ENCODE data around the gene TMEM98.
"Not testable (repeated sequence)": the region's sequence is repeated elsewhere in the genome, so short reads cannot be mapped to it uniquely, and the experiment has no call there.

The TMEM98 gene

GRCh38 chr17:32944248-32945020 lies 16.5 kb downstream of the TMEM98 start:
- DNase-seq = no peak

- DNase-seq = no peak
These were observed 18.6 kb downstream of the TMEM98 start for GRCh38 chr17:32946375-32947135.

GRCh38 chr17:32947736-32948135 lies 19.8 kb downstream of the TMEM98 start:
- DNase-seq = no peak

GRCh38 chr17:32949181-32949580 lies 21.2 kb downstream of the TMEM98 start:
- DNase-seq = no peak

- DNase-seq = not testable (repeated sequence)
These were observed 24.5 kb downstream of the TMEM98 start for GRCh38 chr17:32952491-32952890.

GRCh38 chr17:32953045-32953444 lies 25.1 kb downstream of the TMEM98 start:
- no peak for DNase-seq

GRCh38 chr17:32953857-32954256 lies 25.9 kb downstream of the TMEM98 start:
- no peak for DNase-seq

- no peak for DNase-seq
These were observed 26.5 kb downstream of the TMEM98 start for GRCh38 chr17:32954477-32954876.

GRCh38 chr17:32955155-32955554 lies 27.2 kb downstream of the TMEM98 start:
- no peak for DNase-seq

GRCh38 chr17:32956240-32956970 lies 28.5 kb downstream of the TMEM98 start:
- no peak for DNase-seq

- no peak for DNase-seq
These were observed 30.5 kb downstream of the TMEM98 start for GRCh38 chr17:32958418-32958817.

GRCh38 chr17:32960815-32961214 lies 32.9 kb downstream of the TMEM98 start:
- no peak for DNase-seq

- DNase-seq = no peak
These were observed 34.4 kb downstream of the TMEM98 start for GRCh38 chr17:32962320-32962711.

GRCh38 chr17:32964541-32964940 lies 36.6 kb downstream of the TMEM98 start:
- no peak for DNase-seq

GRCh38 chr17:32969231-32969630 lies 41.3 kb downstream of the TMEM98 start:
- not testable (repeated sequence) for DNase-seq

- no peak for DNase-seq
These were observed 42.3 kb downstream of the TMEM98 start for GRCh38 chr17:32970281-32970680.

GRCh38 chr17:32971171-32971570 lies 43.2 kb downstream of the TMEM98 start:
- no peak for DNase-seq

- no peak for DNase-seq
These were observed 48.2 kb downstream of the TMEM98 start for GRCh38 chr17:32976131-32976530.

GRCh38 chr17:32976605-32977004 lies 48.7 kb downstream of the TMEM98 start:
- DNase-seq = no peak

GRCh38 chr17:32980230-32980629 lies 52.3 kb downstream of the TMEM98 start:
- DNase-seq = no peak

GRCh38 chr17:32981611-32982010 lies 53.7 kb downstream of the TMEM98 start:
- DNase-seq = not testable (repeated sequence)

- no peak for DNase-seq
These were observed 57.2 kb downstream of the TMEM98 start for GRCh38 chr17:32985050-32985756.

GRCh38 chr17:32987453-32987805 lies 59.5 kb downstream of the TMEM98 start:
- DNase-seq = not testable (repeated sequence)

Measured in NCI-H345 (cell line).